Medulla oblongata (tissue), 1 donor: ENCODE measurements around the gene DHRSX.
"Not testable (repeated sequence)": the region's sequence is repeated elsewhere in the genome, so short reads cannot be mapped to it uniquely, and the experiment has no call there.

Experiments
- DNase-seq: peaks from one replicate; pipeline ENCODE4 v3.0.0-alpha.2; 2015; ENCODE audit errors: extremely low spot score

DHRSX gene

GRCh38 chrX:2500803-2501558 is at the start of gene DHRSX, which contains the start of gene ZBED1:
TSS of gene DHRSX (minus strand) at chrX:2500976. CDS start at chrX:2500925, 51 bp downstream.
TSS of gene ZBED1 (minus strand) at chrX:2500976. CDS start at chrX:2490719, 10,257 bp downstream.
- DNase-seq = no peak

GRCh38 chrX:2549876-2550275 is 49.1 kb upstream of the DHRSX start:
- no peak for DNase-seq

DNA sequence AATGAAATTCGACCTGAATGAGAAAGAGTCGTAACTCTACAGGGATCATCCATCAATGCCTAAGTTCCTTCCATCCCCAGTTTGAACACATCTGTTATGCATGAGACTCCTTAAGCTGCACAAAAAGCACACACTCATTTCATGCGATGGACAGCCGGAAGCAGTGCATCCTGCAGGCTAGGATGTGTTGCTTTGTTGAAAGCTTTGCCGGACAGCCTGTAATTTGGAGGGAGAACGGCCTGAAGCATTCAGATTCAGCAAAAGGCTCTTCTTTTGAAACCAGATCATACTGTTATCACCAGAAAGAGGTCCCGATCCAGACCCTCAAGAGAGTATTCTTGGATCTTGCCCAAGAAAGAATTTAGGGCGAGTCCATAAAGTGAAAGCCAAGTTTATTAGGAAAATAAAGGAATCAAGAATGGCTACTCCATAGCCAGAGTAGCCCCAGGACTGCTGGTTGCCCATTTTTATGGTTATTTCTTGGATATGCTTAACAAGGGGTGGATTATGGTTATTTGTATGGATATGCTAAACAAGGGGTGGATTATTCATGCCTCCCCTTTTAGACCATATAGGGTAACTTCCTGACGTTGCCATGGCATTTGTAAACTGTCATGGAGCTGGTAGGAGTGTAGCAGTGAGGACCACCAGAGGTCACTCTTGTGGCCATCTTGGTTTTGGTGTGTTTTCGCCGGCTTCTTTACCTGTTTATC is 48.1 kb upstream of the DHRSX start:
- DNase-seq = no peak

GRCh38 chrX:2547736-2548135 is 47.0 kb upstream of the DHRSX start:
- no peak for DNase-seq

GRCh38 chrX:2546496-2546895 is 45.7 kb upstream of the DHRSX start:
- no peak for DNase-seq

DNA sequence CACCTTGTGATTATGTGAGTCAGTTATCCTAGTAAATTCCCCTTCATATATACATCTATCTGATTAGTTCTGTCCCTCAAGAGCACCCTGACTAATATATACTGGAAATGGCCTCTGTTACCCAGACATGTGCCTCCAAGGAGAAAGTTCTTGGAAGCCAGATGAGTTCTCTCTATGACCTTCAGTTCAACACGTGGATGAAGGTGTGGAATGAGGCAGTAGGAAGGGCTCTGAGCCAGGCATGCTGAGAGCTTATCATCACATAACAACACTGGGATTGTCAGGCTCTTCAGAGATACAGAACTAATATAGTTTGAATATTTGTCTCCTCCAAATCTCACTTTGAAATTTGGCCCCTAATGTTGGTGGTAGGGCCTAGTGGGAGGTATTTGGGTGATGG is 44.4 kb upstream of the DHRSX start:
- no peak for DNase-seq

DNA sequence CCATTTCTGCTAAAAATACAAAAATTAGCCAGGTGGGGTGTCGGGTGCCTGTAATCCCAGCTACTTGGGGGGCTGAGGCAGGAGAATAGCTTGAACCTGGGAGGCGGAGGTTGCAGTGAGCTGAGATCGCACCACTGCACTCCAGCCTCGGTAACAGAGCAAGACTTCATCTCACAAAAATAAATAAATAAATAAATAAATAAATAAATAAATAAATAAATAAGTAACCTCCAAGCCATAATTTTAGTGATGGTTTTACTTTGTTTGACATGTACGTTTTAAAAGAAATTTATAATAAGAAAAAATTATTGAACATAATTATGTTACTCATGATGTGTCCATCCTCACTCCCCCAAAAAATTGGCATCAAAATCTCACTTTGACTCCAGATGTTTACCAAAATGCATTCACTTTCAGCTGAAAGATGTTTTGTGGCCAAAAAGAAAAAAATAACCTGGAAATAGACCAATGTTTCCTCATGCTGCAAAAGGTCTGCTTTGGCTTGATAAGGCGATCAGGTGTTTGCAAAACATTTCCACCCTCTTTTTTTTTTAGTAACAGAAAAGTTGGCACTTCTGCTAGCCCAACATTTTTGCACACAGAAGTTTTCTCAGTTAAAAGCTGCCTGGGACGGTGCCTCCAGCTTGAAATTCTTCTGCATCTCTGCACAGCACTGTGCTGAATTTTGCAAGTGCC is 42.2 kb upstream of the DHRSX start:
- no peak for DNase-seq

DNA sequence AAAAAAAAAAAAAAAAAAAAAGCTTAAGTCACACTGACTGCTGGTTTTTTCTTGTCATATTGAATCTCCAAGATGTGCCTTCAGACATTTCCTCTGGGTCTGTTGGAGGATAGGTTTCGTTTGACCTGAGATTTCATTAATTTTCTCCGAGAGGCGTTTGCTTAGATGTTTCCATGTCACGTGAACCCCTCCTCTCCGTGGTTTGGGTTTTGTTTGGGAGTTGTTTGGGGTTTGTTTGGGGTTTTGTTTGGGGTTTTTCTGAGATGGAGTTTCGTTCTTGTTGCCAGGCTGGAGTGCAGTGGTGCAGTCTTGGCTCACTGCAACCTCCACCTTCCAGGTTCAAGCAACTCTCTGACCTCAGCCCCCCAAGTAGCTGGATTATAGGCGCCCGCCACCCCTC is 40.8 kb upstream of the DHRSX start:
- DNase-seq = no peak

DNA sequence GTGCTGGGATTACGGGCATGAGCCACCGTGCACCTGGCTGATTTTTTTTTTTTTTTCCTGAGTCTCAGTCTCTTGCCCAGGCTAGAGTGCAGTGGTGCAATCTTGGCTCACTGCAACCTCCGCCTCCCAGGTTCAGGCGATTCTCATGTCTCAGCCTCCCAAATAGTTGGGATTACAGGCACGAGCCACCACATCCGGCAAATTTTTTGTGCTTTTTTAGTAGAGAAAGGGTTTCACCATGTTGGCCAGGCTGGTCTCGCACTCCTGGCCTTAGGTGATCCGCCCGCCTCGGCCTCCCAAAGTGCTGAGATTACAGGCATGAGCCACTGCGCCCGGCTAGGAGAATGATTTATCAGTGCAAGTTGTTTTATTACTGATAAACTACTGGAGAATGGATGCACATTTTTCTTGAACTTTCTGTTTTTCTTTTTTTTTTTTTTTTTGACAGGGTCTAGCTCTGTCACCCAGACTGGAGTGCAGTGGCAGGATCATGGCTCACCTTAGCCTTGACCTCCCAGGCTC is 39.7 kb upstream of the DHRSX start:
- DNase-seq = no peak

DNA sequence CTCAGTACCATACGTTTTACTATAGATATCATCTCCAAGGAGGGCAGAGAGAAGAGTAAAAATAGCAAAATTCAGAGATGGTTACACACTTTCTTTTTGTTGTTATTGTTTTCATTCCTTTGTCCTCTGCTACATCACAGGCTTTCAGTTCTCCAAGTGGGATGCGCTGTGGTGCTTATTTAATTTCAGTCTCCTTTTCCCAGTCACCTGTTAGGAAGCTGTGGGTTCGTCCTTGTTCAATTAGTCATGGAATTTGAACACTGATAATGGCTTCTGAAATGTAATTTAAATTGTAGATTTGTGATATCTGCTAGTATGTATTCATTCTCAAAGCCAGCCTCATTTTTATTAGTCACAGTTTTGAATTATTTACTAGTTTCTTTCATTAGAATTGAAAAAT is 38.8 kb upstream of the DHRSX start:
- no peak for DNase-seq

GRCh38 chrX:2538031-2538757 is 37.4 kb upstream of the DHRSX start:
- DNase-seq = peak; percentile 68

- DNase-seq = peak; percentile 62
Observed at GRCh38 chrX:2536974-2537373, 36.2 kb upstream of the DHRSX start.

DNA sequence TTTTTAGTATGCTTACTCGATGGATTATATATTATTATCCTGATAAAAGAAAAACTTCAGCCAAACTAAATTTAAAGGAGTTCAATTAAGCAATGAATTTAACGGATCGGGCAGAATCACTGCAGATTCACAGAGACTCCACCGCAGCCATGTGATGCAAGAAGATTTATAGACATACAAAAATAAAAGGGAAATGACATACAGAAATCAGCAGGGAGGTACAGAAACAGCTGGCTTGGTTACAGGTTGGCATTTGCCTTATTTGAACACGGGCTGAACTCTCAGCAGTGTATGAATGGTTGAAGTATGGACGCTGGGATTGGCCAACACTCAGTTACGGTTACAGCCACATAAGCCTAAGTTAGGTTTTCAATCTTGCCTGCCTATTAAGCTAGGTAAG is 35.4 kb upstream of the DHRSX start:
- no peak for DNase-seq

DNA sequence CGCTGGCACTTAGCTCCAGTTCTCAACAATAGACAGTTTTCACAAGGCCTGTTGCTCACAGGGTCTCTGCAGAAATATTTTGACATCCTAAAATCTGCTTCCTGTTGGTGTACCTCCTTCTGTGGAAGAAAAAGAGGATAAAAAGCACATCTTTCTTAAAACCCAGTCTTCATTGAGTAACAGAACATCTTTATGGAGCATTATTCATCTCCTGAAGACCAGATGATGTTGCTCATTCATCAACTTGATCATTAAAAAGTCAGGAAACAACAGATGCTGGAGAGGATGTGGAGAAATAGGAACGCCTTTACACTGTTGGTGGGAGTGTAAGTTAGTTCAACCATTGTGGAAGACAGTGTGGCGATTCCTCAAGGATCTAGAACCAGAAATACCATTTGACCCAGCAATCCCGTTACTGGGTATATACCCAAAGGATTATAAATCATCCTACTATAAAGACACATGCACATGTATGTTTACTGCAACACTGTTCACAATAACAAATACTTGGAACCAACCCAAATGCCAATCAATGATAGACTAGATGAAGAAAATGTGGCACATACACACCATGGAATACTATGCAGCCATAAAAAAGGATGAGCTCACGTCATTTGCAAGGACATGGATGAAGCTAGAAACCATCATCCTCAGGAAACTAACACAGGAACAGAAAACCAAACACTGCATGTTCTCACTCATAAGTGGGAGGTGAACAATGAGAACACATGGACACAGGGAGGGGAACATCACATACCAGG is 33.7 kb upstream of the DHRSX start:
- not testable (repeated sequence) for DNase-seq

DNA sequence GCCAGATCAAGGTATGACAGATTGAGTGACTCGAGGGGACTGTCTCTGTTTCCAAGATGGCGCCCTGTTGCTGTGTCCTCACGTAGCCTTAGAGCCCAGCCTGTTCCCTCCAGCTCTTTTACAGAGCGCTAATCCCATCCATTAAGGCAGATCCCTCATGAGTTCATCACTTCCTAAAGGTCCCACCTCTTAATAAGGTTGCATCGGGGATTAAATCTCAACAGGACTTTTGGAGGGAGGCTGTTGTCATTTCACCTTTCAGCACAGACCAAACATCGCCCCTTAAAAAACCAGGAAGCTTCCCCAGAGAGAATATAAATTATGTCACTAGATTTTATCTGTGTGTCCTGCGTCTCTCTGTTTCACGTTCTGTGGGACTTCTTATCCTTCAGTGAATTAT is 32.6 kb upstream of the DHRSX start:
- no peak for DNase-seq

GRCh38 chrX:2526390-2526789 is 25.6 kb upstream of the DHRSX start:
- no peak for DNase-seq

DNA sequence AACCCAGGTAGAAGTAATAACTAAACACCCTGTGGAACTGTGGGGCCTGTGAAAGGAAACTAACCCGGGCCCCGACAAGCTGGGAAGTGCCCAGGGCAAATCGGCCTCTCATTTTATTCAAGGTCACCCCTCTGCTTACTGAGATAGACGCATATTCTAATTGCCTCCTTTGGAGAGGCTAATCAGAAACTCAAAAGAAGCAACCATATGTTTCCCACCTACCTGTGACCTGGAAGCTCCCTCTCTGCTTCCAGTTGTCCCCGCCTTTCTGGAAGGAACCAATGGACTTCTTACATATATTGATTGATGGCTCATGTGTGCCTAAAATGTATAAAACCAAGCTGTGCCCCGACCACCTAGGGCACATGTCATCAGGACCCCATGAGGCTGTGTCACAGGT is 23.1 kb upstream of the DHRSX start:
- no peak for DNase-seq

DNA sequence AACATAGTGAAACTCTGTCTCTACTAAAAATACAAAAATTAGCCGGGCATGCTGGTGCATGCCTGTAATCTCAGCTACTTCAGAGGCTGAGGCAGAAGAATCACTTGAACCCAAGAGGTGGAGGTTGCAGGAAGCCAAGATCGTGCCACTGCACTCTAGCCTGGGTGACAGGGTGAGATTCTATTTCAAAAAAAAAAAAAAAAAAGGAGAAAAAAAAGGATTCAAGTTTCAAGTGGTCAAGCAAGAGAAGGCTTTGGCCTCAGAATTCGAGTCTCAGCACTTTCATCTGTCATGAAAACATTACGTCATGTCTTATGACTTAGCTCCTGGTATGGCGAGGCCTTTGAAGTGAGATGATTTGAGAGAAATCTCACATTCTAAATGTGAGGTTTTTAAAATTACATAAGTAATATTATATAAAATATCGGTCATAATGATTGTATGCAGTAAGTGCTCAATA is 21.2 kb upstream of the DHRSX start:
- DNase-seq = peak; percentile 11

- peak; percentile 73 for DNase-seq
Observed at GRCh38 chrX:2521092-2521926, 20.5 kb upstream of the DHRSX start.

DNA sequence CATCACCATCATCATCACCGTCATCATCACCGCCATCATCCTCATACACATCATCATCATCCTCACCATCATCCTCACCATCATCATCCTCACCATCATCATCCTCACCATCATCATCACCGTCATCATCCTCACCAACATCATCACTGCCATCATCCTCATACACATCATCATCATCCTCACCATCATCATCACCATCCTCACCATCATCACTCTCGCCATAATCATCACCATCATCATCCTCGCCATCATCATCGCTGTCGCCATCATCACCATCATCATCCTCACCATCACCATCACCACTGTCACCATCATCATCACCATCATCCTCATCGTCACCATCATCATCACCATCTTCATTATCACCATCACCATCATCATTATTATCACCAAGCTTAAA is 19.8 kb upstream of the DHRSX start:
- no peak for DNase-seq
